Liver (tissue), 9 donors: ENCODE results near the gene FSIP2. TPM values are rescaled to one million over a fixed set of nuclear protein-coding genes. Genes with fewer than 3 reads are reported as not detected.

ENCODE experiments used
- DNase-seq: peaks from one replicate; pipeline ENCODE4 v3.0.0-alpha.2; 2017; ENCODE audit warnings: low spot score
- H3K27ac ChIP-seq, 2 donors: one replicate each; pipeline ENCODE4 v1.7.0; 2013; ENCODE audit warnings: inconsistent platforms in 2 of 2, low read length in 2 of 2, control low read depth in 1 of 2, low read depth in 1 of 2, mild to moderate bottlenecking in 1 of 2
- H3K27me3 ChIP-seq, 4 donors: one replicate each; pipeline versions ENCODE4 v1.6.1 to v1.7.0; 2013; ENCODE audit warnings: low read length in 3 of 4, inconsistent platforms in 1 of 4, mild to moderate bottlenecking in 1 of 4, moderate library complexity in 1 of 4; ENCODE audit not compliant: control insufficient read depth in 4 of 4, insufficient read depth in 4 of 4
- H3K36me3 ChIP-seq, 4 donors: one replicate each; pipeline versions ENCODE4 v1.6.1 to v1.7.0; 2013; ENCODE audit warnings: low read length in 3 of 4, mild to moderate bottlenecking in 3 of 4, low read depth in 1 of 4, moderate library complexity in 1 of 4; ENCODE audit not compliant: control insufficient read depth in 4 of 4, insufficient read depth in 3 of 4
- H3K4me1 ChIP-seq, 4 donors: one replicate each; pipeline versions ENCODE4 v1.6.1 to v1.7.0; 2013; ENCODE audit warnings: low read length in 3 of 4, mild to moderate bottlenecking in 3 of 4, moderate library complexity in 1 of 4; ENCODE audit not compliant: control insufficient read depth in 4 of 4, insufficient read depth in 4 of 4
- H3K4me3 ChIP-seq, 3 donors: one replicate each; pipeline versions ENCODE4 v1.6.1 to v1.7.0; 2013; ENCODE audit warnings: low read length in 3 of 3, control low read depth in 1 of 3, low read depth in 1 of 3, mild to moderate bottlenecking in 1 of 3
- H3K9ac ChIP-seq, 2 donors: one replicate each; pipeline ENCODE4 v1.7.0; 2013; ENCODE audit warnings: low read length in 2 of 2, mild to moderate bottlenecking in 2 of 2, moderate library complexity in 2 of 2, control low read depth in 1 of 2, low read depth in 1 of 2
- H3K9me3 ChIP-seq, 4 donors: one replicate each; pipeline versions ENCODE4 v1.6.1 to v1.7.0; 2013; ENCODE audit warnings: low read length in 3 of 4; ENCODE audit not compliant: control insufficient read depth in 4 of 4
- EGR1 ChIP-seq, 2 donors: IDR thresholded peaks; 2 replicates each; pipeline ENCODE4 v1.6.1; 2016 to 2018; ENCODE audit warnings: antibody characterized with exemption in 2 of 2, low read depth in 2 of 2
- FOXA1 ChIP-seq: IDR thresholded peaks from 2 replicates; pipeline ENCODE4 v1.6.1; 2016; ENCODE audit warnings: antibody characterized with exemption
- FOXA2 ChIP-seq: IDR thresholded peaks from 2 replicates; pipeline ENCODE4 v1.6.1; 2016; ENCODE audit warnings: antibody characterized with exemption
- GABPA ChIP-seq, 2 donors: IDR thresholded peaks in 1 of 2; conservative IDR thresholded peaks in 1 of 2; 2 replicates each; pipeline ENCODE4 v1.6.1; 2016; ENCODE audit warnings: antibody characterized with exemption in 2 of 2, mild to moderate bottlenecking in 1 of 2, moderate library complexity in 1 of 2
- HNF4A ChIP-seq, 2 donors: conservative IDR thresholded peaks; 2 replicates each; pipeline ENCODE4 v1.6.1; 2016; ENCODE audit warnings: antibody characterized with exemption in 2 of 2, mild to moderate bottlenecking in 2 of 2
- HNF4G ChIP-seq: IDR thresholded peaks from 2 replicates; pipeline ENCODE4 v1.6.1; 2016; ENCODE audit warnings: antibody characterized with exemption
- JUND ChIP-seq, 2 donors: IDR thresholded peaks; 2 replicates each; pipeline ENCODE4 v1.6.1; 2016; ENCODE audit warnings: antibody characterized with exemption in 2 of 2
- NR2F2 ChIP-seq: IDR thresholded peaks from 2 replicates; pipeline ENCODE4 v1.6.1; 2016; ENCODE audit warnings: antibody characterized with exemption
- RAD21 ChIP-seq, 2 donors: IDR thresholded peaks; 2 replicates each; pipeline ENCODE4 v1.6.1; 2016; ENCODE audit warnings: antibody characterized with exemption in 2 of 2, mild to moderate bottlenecking in 2 of 2
- RXRA ChIP-seq, 2 donors: IDR thresholded peaks; 2 replicates each; pipeline ENCODE4 v1.6.1; 2017 to 2018; ENCODE audit warnings: antibody characterized with exemption in 2 of 2, mild to moderate bottlenecking in 1 of 2
- SP1 ChIP-seq: IDR thresholded peaks from 2 replicates; pipeline ENCODE4 v1.6.1; 2018; ENCODE audit warnings: antibody characterized with exemption, mild to moderate bottlenecking
- TAF1 ChIP-seq: conservative IDR thresholded peaks from 2 replicates; pipeline ENCODE4 v1.6.1; 2016; ENCODE audit warnings: antibody characterized with exemption, mild to moderate bottlenecking
- YY1 ChIP-seq: IDR thresholded peaks from 2 replicates; pipeline ENCODE4 v1.6.1; 2016; ENCODE audit warnings: antibody characterized with exemption, mild to moderate bottlenecking
- WGBS: extraction: QIAGEN DNeasy Blood & Tissue Kit; methylation state at CpG from one replicate; pipeline ENCODE4 v1.1.7; 2013; 5-methylcytosine and 5-hydroxymethylcytosine counted together
- polyA plus RNA-seq, 2 donors: library from polyadenylated mRNA; stranded (reverse) in 1 of 2; unstranded in 1 of 2; fragments of 200-250 nt in 1 of 2; fragments of >200 nt in 1 of 2; fragmentation: Nextera tagmentation in 1 of 2; extraction: Ambion mirVana in 1 of 2; gene quantifications; one replicate each; pipeline versions ENCODE4 v1.2.1 to v1.2.3, GENCODE V29; 2013 to 2015
- total RNA-seq, 2 donors: library from RNA; depleted of rRNA; stranded (reverse); fragments of >200 nt; gene quantifications; one replicate each; pipeline ENCODE4 v1.2.3, GENCODE V29; 2014
- TF ChIP-seq, protein P1 (sequence below): IDR thresholded peaks from 2 replicates; pipeline ENCODE4 v1.6.1; 2016; ENCODE audit warnings: antibody characterized with exemption
- TF ChIP-seq, protein P2 (sequence below): IDR thresholded peaks from 2 replicates; pipeline ENCODE4 v1.6.1; 2016; ENCODE audit warnings: antibody characterized with exemption
- TF ChIP-seq, protein P3 (sequence below): IDR thresholded peaks from 2 replicates; pipeline ENCODE4 v1.6.1; 2016; ENCODE audit warnings: antibody characterized with exemption
- TF ChIP-seq, protein P4 (sequence below): fragments of 150-350 bp; IDR thresholded peaks from 2 replicates; pipeline ENCODE4 v1.5.1; 2017; ENCODE audit warnings: improper control_type of control experiment, low read depth, low read length; ENCODE audit not compliant: missing input control
- donor health status: healthy.
- donor health status: healthy.
- donor health status: healthy.
- donor health status: healthy.
- donor health status: healthy.

Gene FSIP2
- total and polyA plus RNA-seq, 4 donors, result 0.01 to 0.75 (median 0.19) TPM

DNA sequence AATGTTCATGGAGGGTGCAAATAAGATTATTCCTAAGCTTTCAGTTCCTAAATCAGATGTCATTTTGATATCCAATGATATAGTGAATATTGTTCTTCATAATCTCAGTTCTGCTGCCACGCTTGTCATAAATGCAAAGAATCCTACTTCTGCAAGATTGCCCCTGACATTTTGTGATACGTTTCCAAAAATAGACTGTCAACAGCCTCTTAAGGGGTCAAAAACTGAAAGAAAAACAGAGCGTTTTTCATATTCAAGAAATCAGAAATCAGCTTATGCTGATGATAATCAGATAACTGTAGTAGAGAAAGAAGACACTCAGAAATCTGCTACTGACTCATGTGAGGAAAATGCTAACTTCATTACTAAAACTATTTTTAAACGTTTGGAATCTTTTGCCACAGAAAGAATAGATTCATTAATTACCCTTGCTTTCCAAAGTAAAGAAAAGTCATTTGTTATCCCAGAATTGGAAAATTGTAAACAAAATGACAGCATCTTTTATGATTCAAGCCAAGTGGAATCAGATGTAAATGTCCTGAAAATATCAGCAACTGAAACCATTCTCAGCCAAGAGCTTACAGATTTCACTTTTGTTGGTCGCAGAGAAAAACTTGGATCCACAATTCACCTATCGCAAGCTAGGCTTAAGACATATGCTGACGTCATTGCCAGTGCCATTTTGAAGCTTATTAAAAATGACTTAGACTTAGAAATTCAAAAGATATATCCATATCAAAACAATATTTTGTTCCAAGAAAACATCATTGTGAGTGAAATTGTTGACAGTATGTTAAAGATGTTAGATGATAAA lies 55.1 kb downstream of the FSIP2 start:
- WGBS, result 81% methylated on average over 7 of the region's 7 CpGs
- DNase-seq, result no peak

DNA sequence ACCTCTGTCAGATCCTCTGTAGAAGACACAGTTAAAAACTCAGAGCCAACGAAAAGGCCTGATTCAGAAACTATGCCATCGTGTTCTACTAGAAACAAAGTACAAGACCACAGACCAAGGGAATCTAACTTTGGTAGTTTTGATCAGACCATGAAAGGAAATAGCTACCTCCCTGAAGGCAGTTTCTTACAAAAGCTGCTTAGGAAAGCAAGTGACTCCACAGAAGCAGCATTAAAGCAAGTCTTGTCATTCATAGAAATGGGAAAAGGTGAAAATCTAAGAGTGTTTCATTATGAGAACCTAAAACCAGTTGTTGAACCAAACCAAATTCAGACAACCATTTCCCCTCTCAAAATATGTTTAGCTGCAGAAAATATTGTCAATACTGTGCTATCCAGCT lies 58.2 kb downstream of the FSIP2 start:
- Histone ChIP-seq H3K9me3 (no peaks in the 10 kb centered on the region), H3K27me3 (no peaks in the 10 kb centered on the region), H3K27ac (no peak overlapping the region), H3K9ac (no peak overlapping the region), H3K4me1 (no peaks in the 10 kb centered on the region), H3K4me3 (no peak overlapping the region), H3K36me3 (no peaks in the 10 kb centered on the region)
- DNase-seq, result no peak
- TF ChIP-seq YY1 (no peak), EGR1 (IDR thresholded peaks at IDR 0.05; ENCODE audit: low read depth in 2 of 2) (no peak), TAF1 (no peak), SP1 (no peak), HNF4G (no peak), JUND (IDR thresholded peaks at IDR 0.05) (no peak), FOXA1 (no peak), RAD21 (IDR thresholded peaks at IDR 0.05) (no peak), HNF4A (conservative IDR thresholded peaks at IDR 0.05) (no peak)
- TF ChIP-seq, protein P1, sequence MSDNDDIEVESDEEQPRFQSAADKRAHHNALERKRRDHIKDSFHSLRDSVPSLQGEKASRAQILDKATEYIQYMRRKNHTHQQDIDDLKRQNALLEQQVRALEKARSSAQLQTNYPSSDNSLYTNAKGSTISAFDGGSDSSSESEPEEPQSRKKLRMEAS, result no peak
- TF ChIP-seq, protein P2, sequence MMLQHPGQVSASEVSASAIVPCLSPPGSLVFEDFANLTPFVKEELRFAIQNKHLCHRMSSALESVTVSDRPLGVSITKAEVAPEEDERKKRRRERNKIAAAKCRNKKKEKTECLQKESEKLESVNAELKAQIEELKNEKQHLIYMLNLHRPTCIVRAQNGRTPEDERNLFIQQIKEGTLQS, result no peak
- 88% methylated on average over 2 of the region's 2 CpGs for WGBS

More for the DNA sequence above, 55.1 kb downstream of the FSIP2 start:
- Histone ChIP-seq H3K9me3 (no peaks in the 10 kb centered on the region), H3K36me3 (no peaks in the 10 kb centered on the region), H3K4me3 (no peak overlapping the region), H3K27ac (no peak overlapping the region), H3K9ac (no peak overlapping the region), H3K27me3 (no peaks in the 10 kb centered on the region), H3K4me1 (no peaks in the 10 kb centered on the region)
- TF ChIP-seq RAD21 (IDR thresholded peaks at IDR 0.05), result no peak
- TF ChIP-seq HNF4G, result no peak
- TF ChIP-seq, protein P1, result no peak
- TF ChIP-seq, protein P2, result no peak
- no peak for TF ChIP-seq EGR1 (IDR thresholded peaks at IDR 0.05; ENCODE audit: low read depth in 2 of 2)
- TF ChIP-seq HNF4A (conservative IDR thresholded peaks at IDR 0.05), result no peak
- TF ChIP-seq YY1, result no peak
- no peak for TF ChIP-seq GABPA (IDR thresholded peaks at IDR 0.05 in 1 of 2, conservative IDR thresholded peaks at IDR 0.05 in 1 of 2)
- TF ChIP-seq RXRA (IDR thresholded peaks at IDR 0.05), result no peak

DNA sequence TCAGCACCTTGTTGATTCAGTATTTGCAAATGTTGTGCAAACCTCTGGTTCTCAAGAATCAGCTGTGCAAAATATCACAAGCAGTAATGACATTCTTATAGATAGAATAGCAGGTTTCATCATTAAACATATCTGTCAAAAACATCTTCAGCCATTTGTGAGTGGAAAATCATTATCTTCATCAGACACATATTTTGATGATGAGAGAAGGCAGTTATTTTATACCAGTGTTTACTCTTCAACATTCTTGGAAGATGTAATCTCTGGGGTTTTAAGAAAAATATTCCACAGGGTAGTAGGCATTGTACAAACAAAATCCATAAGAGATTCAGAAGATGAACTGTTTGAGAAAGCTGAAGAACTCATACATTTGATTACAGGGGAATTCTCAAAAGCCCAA lies 64.3 kb downstream of the FSIP2 start:
- Histone ChIP-seq H3K9ac (no peak overlapping the region), H3K4me3 (no peak overlapping the region), H3K27ac (no peak overlapping the region), H3K9me3 (no peaks in the 10 kb centered on the region), H3K27me3 (no peaks in the 10 kb centered on the region), H3K4me1 (no peaks in the 10 kb centered on the region), H3K36me3 (no peaks in the 10 kb centered on the region)
- no peak for DNase-seq
- TF ChIP-seq, protein P1, result no peak
- TF ChIP-seq HNF4G (no peak), FOXA2 (no peak), GABPA (IDR thresholded peaks at IDR 0.05 in 1 of 2, conservative IDR thresholded peaks at IDR 0.05 in 1 of 2) (no peak), EGR1 (IDR thresholded peaks at IDR 0.05; ENCODE audit: low read depth in 2 of 2) (no peak), RXRA (IDR thresholded peaks at IDR 0.05) (no peak), JUND (IDR thresholded peaks at IDR 0.05) (no peak), NR2F2 (no peak)
- TF ChIP-seq, protein P3, sequence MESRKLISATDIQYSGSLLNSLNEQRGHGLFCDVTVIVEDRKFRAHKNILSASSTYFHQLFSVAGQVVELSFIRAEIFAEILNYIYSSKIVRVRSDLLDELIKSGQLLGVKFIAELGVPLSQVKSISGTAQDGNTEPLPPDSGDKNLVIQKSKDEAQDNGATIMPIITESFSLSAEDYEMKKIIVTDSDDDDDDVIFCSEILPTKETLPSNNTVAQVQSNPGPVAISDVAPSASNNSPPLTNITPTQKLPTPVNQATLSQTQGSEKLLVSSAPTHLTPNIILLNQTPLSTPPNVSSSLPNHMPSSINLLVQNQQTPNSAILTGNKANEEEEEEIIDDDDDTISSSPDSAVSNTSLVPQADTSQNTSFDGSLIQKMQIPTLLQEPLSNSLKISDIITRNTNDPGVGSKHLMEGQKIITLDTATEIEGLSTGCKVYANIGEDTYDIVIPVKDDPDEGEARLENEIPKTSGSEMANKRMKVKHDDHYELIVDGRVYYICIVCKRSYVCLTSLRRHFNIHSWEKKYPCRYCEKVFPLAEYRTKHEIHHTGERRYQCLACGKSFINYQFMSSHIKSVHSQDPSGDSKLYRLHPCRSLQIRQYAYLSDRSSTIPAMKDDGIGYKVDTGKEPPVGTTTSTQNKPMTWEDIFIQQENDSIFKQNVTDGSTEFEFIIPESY, result no peak
- TF ChIP-seq, protein P4, sequence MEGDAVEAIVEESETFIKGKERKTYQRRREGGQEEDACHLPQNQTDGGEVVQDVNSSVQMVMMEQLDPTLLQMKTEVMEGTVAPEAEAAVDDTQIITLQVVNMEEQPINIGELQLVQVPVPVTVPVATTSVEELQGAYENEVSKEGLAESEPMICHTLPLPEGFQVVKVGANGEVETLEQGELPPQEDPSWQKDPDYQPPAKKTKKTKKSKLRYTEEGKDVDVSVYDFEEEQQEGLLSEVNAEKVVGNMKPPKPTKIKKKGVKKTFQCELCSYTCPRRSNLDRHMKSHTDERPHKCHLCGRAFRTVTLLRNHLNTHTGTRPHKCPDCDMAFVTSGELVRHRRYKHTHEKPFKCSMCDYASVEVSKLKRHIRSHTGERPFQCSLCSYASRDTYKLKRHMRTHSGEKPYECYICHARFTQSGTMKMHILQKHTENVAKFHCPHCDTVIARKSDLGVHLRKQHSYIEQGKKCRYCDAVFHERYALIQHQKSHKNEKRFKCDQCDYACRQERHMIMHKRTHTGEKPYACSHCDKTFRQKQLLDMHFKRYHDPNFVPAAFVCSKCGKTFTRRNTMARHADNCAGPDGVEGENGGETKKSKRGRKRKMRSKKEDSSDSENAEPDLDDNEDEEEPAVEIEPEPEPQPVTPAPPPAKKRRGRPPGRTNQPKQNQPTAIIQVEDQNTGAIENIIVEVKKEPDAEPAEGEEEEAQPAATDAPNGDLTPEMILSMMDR, result no peak
- TF ChIP-seq, protein P2, result no peak
